Panc1 (cell line): ENCODE data around the gene VASH2. TPM values are rescaled to one million over a fixed set of nuclear protein-coding genes. Genes with fewer than 3 reads are reported as not detected.

Source experiments
- ATAC-seq: fragments of 200-7000 bp; cut with Tn5 transposase; 2 replicates; pipeline ENCODE4 v1.9.1; 2020; ENCODE audit warnings: mild to moderate bottlenecking, moderate library complexity
- BruUV-seq: library from RNA; stranded (reverse); fragments of 400-500 nt; replicated peaks from 2 replicates; lab custom pipeline; 2021; lab: Mats Ljungman, UMichigan
- CTCF ChIA-PET: fragments of 300-600 bp; sonication (Branson Sonifier 250); formaldehyde crosslinking; loops from one replicate; lab custom pipeline; 2022; ENCODE audit warnings: antibody characterized with exemption; lab: Charles Lee
- POLR2A ChIA-PET: fragments of 300-600 bp; sonication (Branson Sonifier 250); formaldehyde crosslinking; loops from one replicate; lab custom pipeline; 2022; ENCODE audit warnings: antibody characterized with exemption; lab: Charles Lee
- DNase-seq: peaks from one replicate; pipeline ENCODE4 v3.0.0-alpha.2; 2010; ENCODE audit warnings: low read depth, low spot score
- H3K27ac ChIP-seq: 2 replicates; pipeline ENCODE4 v1.5.1; 2011; ENCODE audit warnings: mild to moderate bottlenecking, low read length, inconsistent platforms
- H3K27me3 ChIP-seq: fragments of 200-500 bp; sonication (Bioruptor generic); 2 replicates; pipeline ENCODE4 v1.6.0; 2014; ENCODE audit warnings: low read length, inconsistent platforms; ENCODE audit not compliant: control insufficient read depth, insufficient read depth
- H3K36me3 ChIP-seq: fragments of 200-500 bp; sonication (Bioruptor generic); 2 replicates; pipeline ENCODE4 v1.5.1; 2014; ENCODE audit warnings: inconsistent platforms, mild to moderate bottlenecking, low read length, moderate library complexity; ENCODE audit not compliant: control insufficient read depth, insufficient read depth
- H3K4me1 ChIP-seq: 2 replicates; pipeline ENCODE4 v1.5.1; 2011; ENCODE audit warnings: inconsistent platforms, mild to moderate bottlenecking, low read length, moderate library complexity; ENCODE audit not compliant: control insufficient read depth, insufficient read depth
- H3K4me3 ChIP-seq, 2 experiments: 2 replicates each; pipeline ENCODE4 v1.5.1; 2011 to 2012; ENCODE audit warnings: low read depth in 2 of 2, low read length in 2 of 2, mild to moderate bottlenecking in 2 of 2, inconsistent platforms in 1 of 2, moderate library complexity in 1 of 2
- H3K9me3 ChIP-seq: fragments of 200-500 bp; sonication (Bioruptor generic); 2 replicates; pipeline ENCODE4 v1.5.1; 2014; ENCODE audit warnings: low read depth, mild to moderate bottlenecking, inconsistent platforms, low read length, moderate library complexity; ENCODE audit not compliant: control insufficient read depth, insufficient read depth
- POLR2AphosphoS5 ChIP-seq: IDR thresholded peaks from 2 replicates; pipeline ENCODE4 v1.6.1; 2012; ENCODE audit warnings: mild to moderate bottlenecking, low read depth, low read length, moderate library complexity
- REST ChIP-seq, 2 experiments: IDR thresholded peaks; 2 replicates each; pipeline ENCODE4 v1.6.1; 2011 to 2012; ENCODE audit warnings: low read depth in 2 of 2, control low read depth in 1 of 2, low read length in 1 of 2, mild to moderate bottlenecking in 1 of 2, moderate library complexity in 1 of 2; ENCODE audit not compliant: insufficient read depth in 1 of 2
- SIN3A ChIP-seq: IDR thresholded peaks from 2 replicates; pipeline ENCODE4 v1.6.1; 2012; ENCODE audit warnings: low read depth, mild to moderate bottlenecking, low read length, moderate library complexity, borderline replicate concordance; ENCODE audit not compliant: insufficient read depth
- TCF7L2 ChIP-seq: IDR thresholded peaks from 2 replicates; pipeline ENCODE4 v1.6.1; 2011; ENCODE audit warnings: mild to moderate bottlenecking, low read depth, low read length, inconsistent platforms
- in situ Hi-C: cut with HindIII; loops from 2 replicates; pipeline ENCODE4 v1.10.0; 2016; ENCODE audit warnings: low sequenced_read_pairs, low pct_unique_long_range_greater_than_20kb
- intact Hi-C: fragments of 100-400 bp; cut with micrococcal nuclease; formaldehyde crosslinking; loops from one replicate; pipeline ENCODE4 v1.10.0; 2022; ENCODE audit not compliant: unreplicated experiment
- total RNA-seq: library from RNA; stranded (reverse); gene quantifications from one replicate; pipeline ENCODE4 v1.2.1, GENCODE V29; 2021; ENCODE audit not compliant: unreplicated experiment
- TF ChIP-seq, protein P1 (sequence below): fragments of 450-650 bp; IDR thresholded peaks from 2 replicates; pipeline ENCODE4 v1.5.1; 2017; ENCODE audit warnings: mild to moderate bottlenecking

Gene VASH2
- total RNA-seq, 1 experiment from 2014 or later: 1.7 TPM

GRCh38 chr1:212941452-212941851 is 8.9 kb upstream of the VASH2 start:
- Histone ChIP-seq H3K4me3 (no peak overlapping the region), H3K27me3 (peaks cover 3% of the 10 kb centered on the region; the same call in 1 of the 2 replicates), H3K36me3 (no peaks in the 10 kb centered on the region), H3K4me1 (no peaks in the 10 kb centered on the region), H3K9me3 (no peaks in the 10 kb centered on the region), H3K27ac (no peak overlapping the region)
- CTCF ChIA-PET: no interaction called here
- no TSS peak for BruUV-seq
- POLR2A ChIA-PET: no interaction called here
- DNase-seq: no peak
- intact Hi-C loops: no loop called here
- TF ChIP-seq REST (IDR thresholded peaks at IDR 0.05; ENCODE audit: insufficient read depth in 1 of 2, low read depth in 2 of 2, low read length in 1 of 2) (no peak), SIN3A (no peak), POLR2AphosphoS5 (no peak)
- in situ Hi-C loops: no loop called here
- ATAC-seq: no peak

DNA sequence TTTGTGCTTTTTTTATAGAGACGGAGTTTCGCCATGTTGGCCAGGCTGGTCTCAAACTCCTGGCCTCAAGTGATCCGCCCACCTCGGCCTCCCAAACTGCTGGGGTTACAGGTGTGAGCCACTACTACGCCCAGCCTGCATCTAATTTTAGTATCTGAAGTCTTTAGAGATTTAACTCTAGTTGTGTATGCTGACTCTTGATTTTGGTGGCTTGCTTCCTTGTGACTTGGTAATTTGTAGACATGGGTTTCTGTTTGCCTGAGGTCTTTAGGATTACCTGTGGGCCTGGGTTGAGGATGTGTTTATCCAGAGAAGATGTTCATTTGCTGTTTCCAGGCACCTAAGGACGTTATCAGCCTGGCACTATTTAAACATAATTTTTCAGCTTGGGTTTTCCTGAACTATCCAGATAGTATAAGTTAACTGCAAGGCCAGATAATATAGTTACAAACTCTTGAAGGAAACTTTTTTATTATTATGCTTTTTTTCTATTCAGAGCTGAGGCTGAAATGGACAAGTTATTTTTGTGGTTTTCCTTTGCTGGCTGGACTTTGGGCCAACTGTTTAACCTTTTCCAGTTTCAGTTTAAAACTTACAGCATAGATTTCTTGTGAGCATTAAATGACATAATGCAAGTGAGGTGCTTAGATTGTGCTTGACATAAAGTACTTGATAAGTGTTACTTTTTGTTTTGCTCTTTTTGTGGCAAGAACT is 7.5 kb upstream of the VASH2 start:
- H3K4me1 ChIP-seq: no peaks in the 10 kb centered on the region
- ChIA-PET POLR2A (no interaction called here), CTCF (no interaction called here)
- DNase-seq (no peak), ATAC-seq (no peak)
- H3K27ac ChIP-seq: no peak overlapping the region
- no peaks in the 10 kb centered on the region for H3K36me3 ChIP-seq
- in situ Hi-C loops (no loop called here), intact Hi-C loops (no loop called here)
- peaks cover 6% of the 10 kb centered on the region; the same call in 1 of the 2 replicates for H3K27me3 ChIP-seq
- no TSS peak for BruUV-seq
- H3K9me3 ChIP-seq: no peaks in the 10 kb centered on the region
- H3K4me3 ChIP-seq: no peak overlapping the region
- no peak for TF ChIP-seq REST (IDR thresholded peaks at IDR 0.05; ENCODE audit: insufficient read depth in 1 of 2, low read depth in 2 of 2, low read length in 1 of 2)
- no peak for TF ChIP-seq TCF7L2
- TF ChIP-seq, protein P1, sequence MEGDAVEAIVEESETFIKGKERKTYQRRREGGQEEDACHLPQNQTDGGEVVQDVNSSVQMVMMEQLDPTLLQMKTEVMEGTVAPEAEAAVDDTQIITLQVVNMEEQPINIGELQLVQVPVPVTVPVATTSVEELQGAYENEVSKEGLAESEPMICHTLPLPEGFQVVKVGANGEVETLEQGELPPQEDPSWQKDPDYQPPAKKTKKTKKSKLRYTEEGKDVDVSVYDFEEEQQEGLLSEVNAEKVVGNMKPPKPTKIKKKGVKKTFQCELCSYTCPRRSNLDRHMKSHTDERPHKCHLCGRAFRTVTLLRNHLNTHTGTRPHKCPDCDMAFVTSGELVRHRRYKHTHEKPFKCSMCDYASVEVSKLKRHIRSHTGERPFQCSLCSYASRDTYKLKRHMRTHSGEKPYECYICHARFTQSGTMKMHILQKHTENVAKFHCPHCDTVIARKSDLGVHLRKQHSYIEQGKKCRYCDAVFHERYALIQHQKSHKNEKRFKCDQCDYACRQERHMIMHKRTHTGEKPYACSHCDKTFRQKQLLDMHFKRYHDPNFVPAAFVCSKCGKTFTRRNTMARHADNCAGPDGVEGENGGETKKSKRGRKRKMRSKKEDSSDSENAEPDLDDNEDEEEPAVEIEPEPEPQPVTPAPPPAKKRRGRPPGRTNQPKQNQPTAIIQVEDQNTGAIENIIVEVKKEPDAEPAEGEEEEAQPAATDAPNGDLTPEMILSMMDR: no peak
- TF ChIP-seq SIN3A: no peak
- no peak for TF ChIP-seq POLR2AphosphoS5
